HG02623 (cell line): ENCODE measurements around the gene LMCD1.
"Not testable (repeated sequence)": the region's sequence is repeated elsewhere in the genome, so short reads cannot be mapped to it uniquely, and the experiment has no call there.

Experiments used
- ATAC-seq: cut with Tn5 transposase; IDR thresholded peaks from one replicate; pipeline ENCODE4 v1.9.1; 2021; ENCODE audit warnings: moderate library complexity; ENCODE audit not compliant: unreplicated experiment

The LMCD1 gene

GRCh38 chr3:8579943-8580342 lies 78.3 kb downstream of the LMCD1 start:
- no peak for ATAC-seq

GRCh38 chr3:8580434-8580833 lies 78.8 kb downstream of the LMCD1 start:
- not testable (repeated sequence) for ATAC-seq

GRCh38 chr3:8581373-8581772 lies 79.8 kb downstream of the LMCD1 start:
- no peak for ATAC-seq

- no peak for ATAC-seq
Observed at GRCh38 chr3:8581806-8582445, 80.3 kb downstream of the LMCD1 start.

GRCh38 chr3:8584661-8585060 lies 83.0 kb downstream of the LMCD1 start:
- ATAC-seq: no peak

GRCh38 chr3:8589880-8590556 lies 88.4 kb downstream of the LMCD1 start:
- ATAC-seq: no peak

- ATAC-seq: no peak
Observed at GRCh38 chr3:8593021-8593827, 91.6 kb downstream of the LMCD1 start.

GRCh38 chr3:8595252-8595651 lies 93.6 kb downstream of the LMCD1 start:
- ATAC-seq: no peak

- ATAC-seq: no peak
Observed at GRCh38 chr3:8595695-8596115, 94.1 kb downstream of the LMCD1 start.

- no peak for ATAC-seq
Observed at GRCh38 chr3:8596321-8597218, 94.9 kb downstream of the LMCD1 start.

GRCh38 chr3:8597219-8597853 lies 95.7 kb downstream of the LMCD1 start:
- ATAC-seq: no peak

- ATAC-seq: no peak
Observed at GRCh38 chr3:8599146-8599545, 97.5 kb downstream of the LMCD1 start.

GRCh38 chr3:8600457-8600856 lies 98.8 kb downstream of the LMCD1 start:
- ATAC-seq: no peak

- ATAC-seq: no peak
Observed at GRCh38 chr3:8603115-8603710, 101.6 kb downstream of the LMCD1 start.

GRCh38 chr3:8604006-8604405 lies 102.4 kb downstream of the LMCD1 start:
- no peak for ATAC-seq

- ATAC-seq: no peak
Observed at GRCh38 chr3:8604988-8605387, 103.4 kb downstream of the LMCD1 start.

- no peak for ATAC-seq
Observed at GRCh38 chr3:8606701-8607231, 105.1 kb downstream of the LMCD1 start.

- no peak for ATAC-seq
Observed at GRCh38 chr3:8607234-8608040, 105.8 kb downstream of the LMCD1 start.
